ENCODE measurements around the gene UBE2B.

- TF ChIP-seq CTCF (IDR thresholded peaks at IDR 0.05; ENCODE audit: low read depth, low read length, missing input control) (no peak), ZBTB33 (IDR thresholded peaks at IDR 0.05) (no peak), REST (IDR thresholded peaks at IDR 0.05) (no peak), ATF3 (IDR thresholded peaks at IDR 0.05) (no peak), MAX (IDR thresholded peaks at IDR 0.05) (peak; percentile 1)
These were observed 66.0 kb downstream of the UBE2B start for GRCh38 chr5:134437340-134437846.
